ENCODE data around the gene MLPH. TPM values are rescaled to one million over a fixed set of nuclear protein-coding genes. Genes with fewer than 3 reads are reported as not detected.

Gene MLPH
- polyA plus RNA-seq, 3 donors = not detected

DNA sequence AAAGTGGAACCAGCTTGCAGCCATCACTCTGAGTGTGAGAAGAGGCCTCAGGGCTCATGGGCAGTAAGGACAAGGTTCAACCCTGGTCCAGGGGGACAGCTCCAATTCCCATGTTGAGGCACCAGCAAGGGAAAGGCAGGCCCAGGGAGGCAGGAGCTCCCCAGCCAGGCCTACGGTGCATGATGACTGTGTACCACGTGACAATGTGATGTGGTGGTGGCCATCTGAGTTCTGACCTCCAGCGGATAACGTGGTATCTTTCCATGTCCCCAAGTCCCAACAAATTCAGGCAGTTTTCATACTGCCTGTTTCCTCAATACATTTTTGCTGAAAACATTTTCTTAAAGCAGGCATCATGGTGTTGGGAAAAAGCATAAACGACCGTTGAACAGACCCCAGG lies 36.9 kb upstream of the MLPH start:
- Mint-ChIP-seq H3K4me1 (peaks cover 7% of the 10 kb centered on the region), H3K9me3 (peaks cover 0 to 6% (median 0%) of the 10 kb centered on the region in 7 donors), H3K36me3 (no peaks in the 10 kb centered on the region), H3K27me3 (ENCODE audit: low read depth in 3 of 3) (peaks cover 1 to 4% (median 3%) of the 10 kb centered on the region in 3 donors), H3K27ac (no peak overlapping the region), H3K4me3 (no peak overlapping the region)
- Histone ChIP-seq H3K36me3 (replicated peaks in 1 of 2; ENCODE audit: control insufficient read depth in 1 of 2, insufficient read depth in 2 of 2, low read length in 2 of 2) (no peaks in the 10 kb centered on the region), H3K9me3 (replicated peaks in 1 of 2; ENCODE audit: control insufficient read depth in 1 of 2, insufficient read depth in 1 of 2, low read length in 2 of 2) (no peaks in the 10 kb centered on the region), H2AFZ (ENCODE audit: insufficient read depth, low read depth, low read length, poor library complexity, severe bottlenecking) (no peak overlapping the region), H3K4me1 (ENCODE audit: control insufficient read depth in 1 of 2, insufficient read depth in 2 of 2, low read length in 2 of 2) (no peaks in the 10 kb centered on the region), H3K4me2 (replicated peaks; ENCODE audit: extremely low read depth, low read length, poor library complexity, severe bottlenecking) (no peak overlapping the region), H3K9ac (ENCODE audit: insufficient read depth, low read length, poor library complexity, severe bottlenecking) (no peak overlapping the region), H3K4me3 (replicated peaks in 1 of 3; ENCODE audit: low read depth in 2 of 3, low read length in 3 of 3) (no peak overlapping the region), H3K27me3 (ENCODE audit: control insufficient read depth in 2 of 2, insufficient read depth in 2 of 2, low read length in 2 of 2) (no peaks in the 10 kb centered on the region), H3K79me2 (ENCODE audit: insufficient read depth, low read length) (no peaks in the 10 kb centered on the region), H4K20me1 (ENCODE audit: insufficient read depth, low read length) (no peaks in the 10 kb centered on the region), H3K27ac (ENCODE audit: low read depth in 1 of 2, low read length in 2 of 2) (no peak overlapping the region)
- intact Hi-C loops (cut with micrococcal nuclease) = no loop called here
- TF ChIP-seq, protein P1, sequence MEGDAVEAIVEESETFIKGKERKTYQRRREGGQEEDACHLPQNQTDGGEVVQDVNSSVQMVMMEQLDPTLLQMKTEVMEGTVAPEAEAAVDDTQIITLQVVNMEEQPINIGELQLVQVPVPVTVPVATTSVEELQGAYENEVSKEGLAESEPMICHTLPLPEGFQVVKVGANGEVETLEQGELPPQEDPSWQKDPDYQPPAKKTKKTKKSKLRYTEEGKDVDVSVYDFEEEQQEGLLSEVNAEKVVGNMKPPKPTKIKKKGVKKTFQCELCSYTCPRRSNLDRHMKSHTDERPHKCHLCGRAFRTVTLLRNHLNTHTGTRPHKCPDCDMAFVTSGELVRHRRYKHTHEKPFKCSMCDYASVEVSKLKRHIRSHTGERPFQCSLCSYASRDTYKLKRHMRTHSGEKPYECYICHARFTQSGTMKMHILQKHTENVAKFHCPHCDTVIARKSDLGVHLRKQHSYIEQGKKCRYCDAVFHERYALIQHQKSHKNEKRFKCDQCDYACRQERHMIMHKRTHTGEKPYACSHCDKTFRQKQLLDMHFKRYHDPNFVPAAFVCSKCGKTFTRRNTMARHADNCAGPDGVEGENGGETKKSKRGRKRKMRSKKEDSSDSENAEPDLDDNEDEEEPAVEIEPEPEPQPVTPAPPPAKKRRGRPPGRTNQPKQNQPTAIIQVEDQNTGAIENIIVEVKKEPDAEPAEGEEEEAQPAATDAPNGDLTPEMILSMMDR (IDR thresholded peaks at IDR 0.05) = no peak
- no peak for DNase-seq
- 85% methylated on average over 4 of the region's 6 CpGs for WGBS (ENCODE audit: insufficient coverage)

DNA sequence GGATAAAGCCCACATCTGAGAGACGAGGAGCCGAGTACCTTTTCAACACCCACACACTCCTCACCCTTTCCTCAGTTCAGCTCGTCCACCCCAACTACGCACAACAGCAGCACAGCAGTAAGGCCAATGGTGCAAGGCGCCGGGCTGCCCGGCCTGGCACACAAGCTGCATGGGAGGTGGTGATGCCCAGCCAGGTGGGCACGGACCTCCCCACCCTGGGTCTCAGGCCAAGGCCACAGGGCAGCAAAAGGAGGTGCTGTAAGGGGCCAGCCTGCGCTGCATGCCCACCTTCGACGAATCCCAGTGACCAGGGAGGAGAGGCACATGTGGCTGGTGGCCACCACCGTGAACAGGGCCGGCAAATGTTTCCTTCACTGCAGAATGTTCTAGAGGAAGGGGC lies 36.5 kb upstream of the MLPH start:
- H3K4me1 Mint-ChIP-seq = peaks cover 7% of the 10 kb centered on the region
- 97% methylated on average over 11 of the region's 13 CpGs for WGBS (ENCODE audit: insufficient coverage)
- TF ChIP-seq, protein P1 (IDR thresholded peaks at IDR 0.05) = no peak

More for the DNA sequence above, 36.5 kb upstream of the MLPH start:
- Histone ChIP-seq H3K4me1 (ENCODE audit: control insufficient read depth in 1 of 2, insufficient read depth in 2 of 2, low read length in 2 of 2) (no peaks in the 10 kb centered on the region), H2AFZ (ENCODE audit: insufficient read depth, low read depth, low read length, poor library complexity, severe bottlenecking) (no peak overlapping the region), H4K20me1 (ENCODE audit: insufficient read depth, low read length) (no peaks in the 10 kb centered on the region), H3K9me3 (replicated peaks in 1 of 2; ENCODE audit: control insufficient read depth in 1 of 2, insufficient read depth in 1 of 2, low read length in 2 of 2) (no peaks in the 10 kb centered on the region), H3K9ac (ENCODE audit: insufficient read depth, low read length, poor library complexity, severe bottlenecking) (no peak overlapping the region), H3K4me3 (replicated peaks in 1 of 3; ENCODE audit: low read depth in 2 of 3, low read length in 3 of 3) (no peak overlapping the region), H3K27me3 (ENCODE audit: control insufficient read depth in 2 of 2, insufficient read depth in 2 of 2, low read length in 2 of 2) (no peaks in the 10 kb centered on the region), H3K79me2 (ENCODE audit: insufficient read depth, low read length) (no peaks in the 10 kb centered on the region), H3K4me2 (replicated peaks; ENCODE audit: extremely low read depth, low read length, poor library complexity, severe bottlenecking) (no peak overlapping the region), H3K36me3 (replicated peaks in 1 of 2; ENCODE audit: control insufficient read depth in 1 of 2, insufficient read depth in 2 of 2, low read length in 2 of 2) (no peaks in the 10 kb centered on the region), H3K27ac (ENCODE audit: low read depth in 1 of 2, low read length in 2 of 2) (no peak overlapping the region)
- no peak overlapping the region for H3K27ac Mint-ChIP-seq
- H3K9me3 Mint-ChIP-seq = peaks cover 0 to 6% (median 0%) of the 10 kb centered on the region in 7 donors
- no peaks in the 10 kb centered on the region for H3K36me3 Mint-ChIP-seq
- no peak overlapping the region for H3K4me3 Mint-ChIP-seq
- intact Hi-C loops (cut with micrococcal nuclease) = no loop called here
- peaks cover 1 to 4% (median 3%) of the 10 kb centered on the region in 3 donors for H3K27me3 Mint-ChIP-seq (ENCODE audit: low read depth in 3 of 3)
- DNase-seq = no peak

All from CD14-positive monocyte (primary cell).